Astrocyte (in vitro differentiated cells and primary cell): Measurements from ENCODE around the gene RPAP3. TPM values are rescaled to one million over a fixed set of nuclear protein-coding genes. Genes with fewer than 3 reads are reported as not detected.

Experiments used
- DNase-seq: peaks from one replicate; pipeline ENCODE4 v3.0.0-alpha.2; 2010; ENCODE audit warnings: low read depth
- FAIRE-seq: peaks from 2 replicates; lab custom pipeline; 2011; peaks lifted over from hg19 to GRCh38; lab: Jason Lieb, UNC
- H2AFZ ChIP-seq: 2 replicates; pipeline ENCODE4 v1.6.0; 2012; ENCODE audit warnings: low read depth, low read length, inconsistent platforms
- H3K27ac ChIP-seq: 2 replicates; pipeline ENCODE4 v1.5.1; 2011; ENCODE audit warnings: low read depth, low read length, inconsistent platforms
- H3K27me3 ChIP-seq: 2 replicates; pipeline ENCODE4 v1.6.0; 2011; ENCODE audit warnings: low read length, inconsistent platforms; ENCODE audit not compliant: insufficient read depth
- H3K36me3 ChIP-seq: 2 replicates; pipeline ENCODE4 v1.5.1; 2011; ENCODE audit warnings: low read length, inconsistent platforms; ENCODE audit not compliant: insufficient read depth
- H3K4me1 ChIP-seq: 2 replicates; pipeline ENCODE4 v1.5.1; 2011; ENCODE audit warnings: low read length, inconsistent platforms; ENCODE audit not compliant: insufficient read depth
- H3K4me2 ChIP-seq: 2 replicates; pipeline ENCODE4 v1.6.0; 2012; ENCODE audit warnings: low read length, inconsistent platforms
- H3K4me3 ChIP-seq: 2 replicates; pipeline ENCODE4 v1.5.1; 2011; ENCODE audit warnings: low read depth, mild to moderate bottlenecking, low read length, inconsistent platforms; ENCODE audit not compliant: insufficient read depth
- H3K79me2 ChIP-seq: 2 replicates; pipeline ENCODE4 v1.6.0; 2012; ENCODE audit warnings: mild to moderate bottlenecking, low read length, inconsistent platforms; ENCODE audit not compliant: insufficient read depth
- H3K9ac ChIP-seq: 2 replicates; pipeline ENCODE4 v1.6.0; 2012; ENCODE audit warnings: mild to moderate bottlenecking, low read length, inconsistent platforms
- H3K9me3 ChIP-seq: 2 replicates; pipeline ENCODE4 v1.5.1; 2012; ENCODE audit warnings: low read depth, mild to moderate bottlenecking, low read length, inconsistent platforms; ENCODE audit not compliant: insufficient read depth
- H4K20me1 ChIP-seq: 2 replicates; pipeline ENCODE4 v1.6.0; 2012; ENCODE audit warnings: low read length, inconsistent platforms; ENCODE audit not compliant: insufficient read depth
- H3K27ac Mint-ChIP-seq: one replicate; pipeline ENCODE4 v1.8.0; 2021; ENCODE audit warnings: mild to moderate bottlenecking, mixed read lengths; ENCODE audit not compliant: unreplicated experiment
- H3K27me3 Mint-ChIP-seq: one replicate; pipeline ENCODE4 v1.8.0; 2021; ENCODE audit warnings: low read depth, mixed read lengths; ENCODE audit not compliant: unreplicated experiment
- H3K36me3 Mint-ChIP-seq: one replicate; pipeline ENCODE4 v1.8.0; 2021; ENCODE audit warnings: low read depth, mixed read lengths; ENCODE audit not compliant: unreplicated experiment
- H3K4me1 Mint-ChIP-seq: one replicate; pipeline ENCODE4 v1.8.0; 2021; ENCODE audit warnings: low read depth, mixed read lengths; ENCODE audit not compliant: unreplicated experiment
- H3K4me3 Mint-ChIP-seq: one replicate; pipeline ENCODE4 v1.8.0; 2021; ENCODE audit warnings: mild to moderate bottlenecking, moderate library complexity, mixed read lengths; ENCODE audit not compliant: unreplicated experiment
- H3K9me3 Mint-ChIP-seq: one replicate; pipeline ENCODE4 v1.8.0; 2021; ENCODE audit warnings: mild to moderate bottlenecking, mixed read lengths; ENCODE audit not compliant: unreplicated experiment
- CTCF ChIP-seq: IDR thresholded peaks from 2 replicates; pipeline ENCODE4 v1.5.1; 2011; ENCODE audit warnings: low read depth, mild to moderate bottlenecking, inconsistent platforms, low read length, moderate library complexity; ENCODE audit not compliant: insufficient read depth
- EZH2 ChIP-seq: IDR thresholded peaks from 2 replicates; pipeline ENCODE4 v1.6.1; 2012; ENCODE audit warnings: mild to moderate bottlenecking, low read length, inconsistent platforms; ENCODE audit not compliant: insufficient read depth
- total RNA-seq: library from RNA; stranded (reverse); gene quantifications from 2 replicates; pipeline ENCODE4 v1.2.1, GENCODE V29; 2021

The RPAP3 gene
- total RNA-seq, 1 donor from 2014 or later: 39.2 TPM

- H3K9me3 ChIP-seq: peaks cover 6% of the 10 kb centered on the region
- no peak overlapping the region for H3K4me3 ChIP-seq
- H3K9ac ChIP-seq: no peak overlapping the region
- FAIRE-seq (no peak), DNase-seq (no peak)
- no peak overlapping the region for H3K27ac Mint-ChIP-seq
- no peaks in the 10 kb centered on the region for H3K27me3 Mint-ChIP-seq
- no peaks in the 10 kb centered on the region for H4K20me1 ChIP-seq
- H3K4me1 ChIP-seq: no peaks in the 10 kb centered on the region
- peaks cover 42% of the 10 kb centered on the region for H3K36me3 Mint-ChIP-seq
- H2AFZ ChIP-seq: no peak overlapping the region
- TF ChIP-seq EZH2 (no peak), CTCF (no peak)
- H3K4me3 Mint-ChIP-seq: no peak overlapping the region
- no peak overlapping the region for H3K4me2 ChIP-seq
- H3K4me1 Mint-ChIP-seq: no peaks in the 10 kb centered on the region
- H3K27me3 ChIP-seq: no peaks in the 10 kb centered on the region
- no peak overlapping the region for H3K27ac ChIP-seq
- H3K36me3 ChIP-seq: no peaks in the 10 kb centered on the region
- no peaks in the 10 kb centered on the region for H3K79me2 ChIP-seq
- H3K9me3 Mint-ChIP-seq: peaks cover 20% of the 10 kb centered on the region
Measured at GRCh38 chr12:47611906-47612305, 93.9 kb downstream of the RPAP3 start.

Other genes starting within 250 kb of the RPAP3 start
- gene ENDOU, start 19.5 kb upstream of the RPAP3 start, total RNA-seq: not detected in 2 replicates
- 5.9 and 8.4 TPM in 2 replicates for gene RAPGEF3, start 52.9 kb upstream of the RPAP3 start, total RNA-seq
- 17.7 and 23.8 TPM in 2 replicates for gene SLC48A1, start 67.2 kb upstream of the RPAP3 start, total RNA-seq
- gene HDAC7, start 113.9 kb upstream of the RPAP3 start, total RNA-seq: 76.3 and 92.2 TPM in 2 replicates
- 6.1 and 6.6 TPM in 2 replicates for gene VDR, start 199.0 kb upstream of the RPAP3 start, total RNA-seq